Measurements from ENCODE around the gene MMP8.

MMP8 gene

GRCh38 chr11:102753267-102753666 is 28.5 kb upstream of the MMP8 start:
- no peak for TF ChIP-seq NFIC (IDR thresholded peaks at IDR 0.05)
- TF ChIP-seq RAD21 (IDR thresholded peaks at IDR 0.05; ENCODE audit: low read depth), result no peak
- no peak for TF ChIP-seq TAF1 (IDR thresholded peaks at IDR 0.05; ENCODE audit: low read depth)
- no peak for TF ChIP-seq TEAD4 (IDR thresholded peaks at IDR 0.05)
- TF ChIP-seq MAX (IDR thresholded peaks at IDR 0.05), result no peak

DNA sequence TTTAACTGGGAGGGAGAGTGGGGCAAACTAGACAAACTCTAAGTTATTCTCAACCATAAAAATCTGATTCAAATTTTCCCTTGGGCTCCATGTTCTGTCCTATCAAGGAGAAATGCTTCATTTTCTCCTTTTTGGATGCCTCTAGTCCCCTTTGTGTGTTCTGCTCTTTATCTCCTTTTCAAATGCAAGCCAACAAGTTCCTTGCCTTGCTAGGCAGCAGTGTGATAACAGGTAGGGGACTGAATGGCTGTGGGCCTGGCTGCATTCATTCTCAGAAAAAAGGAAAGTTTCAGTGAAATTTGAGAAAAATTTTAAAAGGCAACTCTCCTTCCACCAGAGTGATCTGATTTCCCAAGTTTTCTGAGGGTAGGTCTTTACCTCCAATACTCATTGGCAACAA is 26.9 kb upstream of the MMP8 start:
- TF ChIP-seq, protein P1, sequence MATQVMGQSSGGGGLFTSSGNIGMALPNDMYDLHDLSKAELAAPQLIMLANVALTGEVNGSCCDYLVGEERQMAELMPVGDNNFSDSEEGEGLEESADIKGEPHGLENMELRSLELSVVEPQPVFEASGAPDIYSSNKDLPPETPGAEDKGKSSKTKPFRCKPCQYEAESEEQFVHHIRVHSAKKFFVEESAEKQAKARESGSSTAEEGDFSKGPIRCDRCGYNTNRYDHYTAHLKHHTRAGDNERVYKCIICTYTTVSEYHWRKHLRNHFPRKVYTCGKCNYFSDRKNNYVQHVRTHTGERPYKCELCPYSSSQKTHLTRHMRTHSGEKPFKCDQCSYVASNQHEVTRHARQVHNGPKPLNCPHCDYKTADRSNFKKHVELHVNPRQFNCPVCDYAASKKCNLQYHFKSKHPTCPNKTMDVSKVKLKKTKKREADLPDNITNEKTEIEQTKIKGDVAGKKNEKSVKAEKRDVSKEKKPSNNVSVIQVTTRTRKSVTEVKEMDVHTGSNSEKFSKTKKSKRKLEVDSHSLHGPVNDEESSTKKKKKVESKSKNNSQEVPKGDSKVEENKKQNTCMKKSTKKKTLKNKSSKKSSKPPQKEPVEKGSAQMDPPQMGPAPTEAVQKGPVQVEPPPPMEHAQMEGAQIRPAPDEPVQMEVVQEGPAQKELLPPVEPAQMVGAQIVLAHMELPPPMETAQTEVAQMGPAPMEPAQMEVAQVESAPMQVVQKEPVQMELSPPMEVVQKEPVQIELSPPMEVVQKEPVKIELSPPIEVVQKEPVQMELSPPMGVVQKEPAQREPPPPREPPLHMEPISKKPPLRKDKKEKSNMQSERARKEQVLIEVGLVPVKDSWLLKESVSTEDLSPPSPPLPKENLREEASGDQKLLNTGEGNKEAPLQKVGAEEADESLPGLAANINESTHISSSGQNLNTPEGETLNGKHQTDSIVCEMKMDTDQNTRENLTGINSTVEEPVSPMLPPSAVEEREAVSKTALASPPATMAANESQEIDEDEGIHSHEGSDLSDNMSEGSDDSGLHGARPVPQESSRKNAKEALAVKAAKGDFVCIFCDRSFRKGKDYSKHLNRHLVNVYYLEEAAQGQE (IDR thresholded peaks at IDR 0.05; ENCODE audit: low read depth), result no peak
- TF ChIP-seq RAD21 (IDR thresholded peaks at IDR 0.05; ENCODE audit: low read depth), result no peak
- no peak for TF ChIP-seq USF1 (IDR thresholded peaks at IDR 0.05)
- TF ChIP-seq EGR1 (IDR thresholded peaks at IDR 0.05), result no peak
- TF ChIP-seq NFIC (IDR thresholded peaks at IDR 0.05), result no peak
- no peak for TF ChIP-seq FOXM1 (IDR thresholded peaks at IDR 0.05; ENCODE audit: borderline replicate concordance, low read depth)
- TF ChIP-seq TCF12 (IDR thresholded peaks at IDR 0.05; ENCODE audit: low read depth), result no peak
- no peak for TF ChIP-seq MAX (IDR thresholded peaks at IDR 0.05)
- no peak for TF ChIP-seq ZBTB7A (IDR thresholded peaks at IDR 0.05; ENCODE audit: low read depth)
- TF ChIP-seq EP300 (IDR thresholded peaks at IDR 0.05; ENCODE audit: borderline replicate concordance), result no peak
- no peak for TF ChIP-seq CREB1 (IDR thresholded peaks at IDR 0.05; ENCODE audit: low read depth)
- TF ChIP-seq TAF1 (IDR thresholded peaks at IDR 0.05; ENCODE audit: low read depth), result no peak
- no peak for TF ChIP-seq YY1 (IDR thresholded peaks at IDR 0.05; ENCODE audit: low read depth)
- no peak for TF ChIP-seq TEAD4 (IDR thresholded peaks at IDR 0.05)
- TF ChIP-seq CEBPB (IDR thresholded peaks at IDR 0.05), result no peak

DNA sequence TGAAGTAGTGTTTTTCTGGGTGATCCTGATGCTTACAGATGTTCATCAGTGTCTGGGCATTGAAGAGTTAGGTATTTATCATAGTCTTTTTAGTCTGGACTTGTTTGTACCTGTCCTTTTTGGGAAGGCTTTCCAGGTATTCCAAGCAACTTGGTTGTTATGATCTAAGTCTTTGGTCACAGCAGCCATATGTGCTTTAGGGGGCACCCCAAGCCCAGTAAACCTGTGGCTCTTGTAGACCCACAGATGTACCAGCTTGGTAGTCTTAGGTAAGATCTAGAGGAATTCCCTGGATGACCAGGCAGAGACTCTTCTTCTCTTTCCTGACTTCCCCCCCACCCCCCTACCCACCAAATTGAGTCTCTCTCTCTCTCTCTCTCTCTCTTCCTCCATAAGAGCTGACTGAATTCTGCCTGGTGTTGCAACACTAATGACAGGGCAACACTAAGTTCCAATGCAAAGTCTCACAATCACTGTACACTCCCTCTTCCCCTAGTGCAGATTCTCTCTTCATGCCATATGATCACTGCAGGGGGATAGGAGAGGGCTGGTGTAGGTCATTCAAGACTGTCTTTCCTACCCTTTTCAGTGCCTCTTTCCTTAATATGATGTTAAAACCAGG is 24.5 kb upstream of the MMP8 start:
- TF ChIP-seq, protein P1 (IDR thresholded peaks at IDR 0.05; ENCODE audit: low read depth), result no peak
- TF ChIP-seq TAF1 (IDR thresholded peaks at IDR 0.05; ENCODE audit: low read depth) (no peak), CEBPB (IDR thresholded peaks at IDR 0.05) (no peak), FOXM1 (IDR thresholded peaks at IDR 0.05; ENCODE audit: borderline replicate concordance, low read depth) (no peak), MAX (IDR thresholded peaks at IDR 0.05) (no peak)

DNA sequence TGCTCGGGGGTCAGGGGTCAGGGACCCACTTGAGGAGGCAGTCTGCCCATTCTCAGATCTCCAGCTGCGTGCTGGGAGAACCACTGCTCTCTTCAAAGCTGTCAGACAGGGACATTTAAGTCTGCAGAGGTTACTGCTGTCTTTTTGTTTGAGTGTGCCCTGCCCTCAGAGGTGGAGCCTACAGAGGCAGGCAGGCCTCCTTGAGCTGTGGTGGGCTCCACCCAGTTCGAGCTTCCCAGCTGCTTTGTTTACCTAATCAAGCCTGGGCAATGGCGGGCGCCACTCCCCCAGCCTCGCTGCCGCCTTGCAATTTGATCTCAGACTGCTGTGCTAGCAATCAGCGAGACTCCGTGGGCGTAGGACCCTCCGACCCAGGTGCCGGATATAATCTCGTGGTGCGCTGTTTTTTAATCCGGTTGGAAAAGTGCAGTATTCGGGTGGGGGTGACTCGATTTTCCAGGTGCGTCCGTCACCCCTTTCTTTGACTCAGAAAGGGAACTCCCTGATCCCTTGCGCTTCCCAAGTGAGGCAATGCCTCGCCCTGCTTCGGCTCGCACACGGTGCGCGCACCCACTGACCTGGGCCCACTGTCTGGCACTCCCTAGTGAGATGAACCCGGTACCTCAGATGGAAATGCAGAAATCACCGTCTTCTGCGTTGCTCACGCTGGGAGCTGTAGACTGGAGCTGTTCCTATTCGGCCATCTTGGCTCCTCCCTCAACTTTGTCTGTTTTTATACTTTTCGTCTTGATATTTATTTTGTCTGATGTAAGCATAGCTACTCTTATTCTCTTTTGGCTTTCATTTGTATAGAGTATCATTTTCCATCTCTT is 22.2 kb upstream of the MMP8 start:
- TF ChIP-seq YY1 (IDR thresholded peaks at IDR 0.05; ENCODE audit: low read depth) (peak; percentile 54; the same call in 1 of the 2 replicates), MAX (IDR thresholded peaks at IDR 0.05) (0 out of 2 replicates have a peak, but pooled peaks have one; percentile 26), EGR1 (IDR thresholded peaks at IDR 0.05) (peak; percentile 73)

DNA sequence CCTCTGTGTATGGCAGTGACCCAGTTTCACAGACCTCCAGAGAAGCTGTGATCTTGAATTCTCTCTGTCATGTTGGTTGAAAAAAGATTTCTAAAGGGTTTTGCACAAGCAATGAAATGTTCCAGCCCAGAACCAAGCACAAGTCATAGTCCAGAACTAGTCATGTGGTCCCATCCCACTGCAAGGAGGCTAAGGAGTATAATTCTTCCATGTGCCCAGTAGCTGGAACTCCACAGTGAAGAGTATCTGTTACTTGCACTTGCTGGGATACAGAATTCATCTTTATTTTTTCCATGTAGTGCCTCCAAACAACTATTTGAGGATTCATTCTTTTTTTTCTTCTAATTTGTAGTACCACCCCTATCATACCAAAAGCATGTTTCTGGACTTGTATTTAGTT is 9.9 kb upstream of the MMP8 start:
- TF ChIP-seq USF1 (IDR thresholded peaks at IDR 0.05) (no peak), ZBTB7A (IDR thresholded peaks at IDR 0.05; ENCODE audit: low read depth) (no peak), TAF1 (IDR thresholded peaks at IDR 0.05; ENCODE audit: low read depth) (no peak), YY1 (IDR thresholded peaks at IDR 0.05; ENCODE audit: low read depth) (no peak), TEAD4 (IDR thresholded peaks at IDR 0.05) (no peak), NFIC (IDR thresholded peaks at IDR 0.05) (no peak), RAD21 (IDR thresholded peaks at IDR 0.05; ENCODE audit: low read depth) (no peak), EP300 (IDR thresholded peaks at IDR 0.05; ENCODE audit: borderline replicate concordance) (no peak), CEBPB (IDR thresholded peaks at IDR 0.05) (no peak), TCF12 (IDR thresholded peaks at IDR 0.05; ENCODE audit: low read depth) (no peak), FOXM1 (IDR thresholded peaks at IDR 0.05; ENCODE audit: borderline replicate concordance, low read depth) (no peak), EGR1 (IDR thresholded peaks at IDR 0.05) (no peak), MAX (IDR thresholded peaks at IDR 0.05) (no peak)
